ENCODE results near the gene WSB1.
A peak's percentile ranks its signal among the peaks of the same experiment; 100 is the strongest.

The WSB1 gene

GRCh38 chr17:27322026-27322425, 28.1 kb downstream of the WSB1 start:
- TF ChIP-seq CTCF (IDR thresholded peaks at IDR 0.05; ENCODE audit: insufficient read depth, low read depth, low read length, missing control alignments): no peak
- no peak overlapping the region for H3K4me3 ChIP-seq (ENCODE audit: low read length)
- DNase-seq (ENCODE audit: low read depth): no peak

GRCh38 chr17:27322690-27323508, 29.0 kb downstream of the WSB1 start:
- no peak overlapping the region for H3K4me3 ChIP-seq (ENCODE audit: low read length)
- TF ChIP-seq CTCF (IDR thresholded peaks at IDR 0.05; ENCODE audit: insufficient read depth, low read depth, low read length, missing control alignments): no peak
- no peak for DNase-seq (ENCODE audit: low read depth)

- DNase-seq (ENCODE audit: low read depth): peak; percentile 73
- no peak for TF ChIP-seq CTCF (IDR thresholded peaks at IDR 0.05; ENCODE audit: insufficient read depth, low read depth, low read length, missing control alignments)
- H3K4me3 ChIP-seq (ENCODE audit: low read length): no peak overlapping the region
Observed at GRCh38 chr17:27323538-27324215, 29.8 kb downstream of the WSB1 start.

GRCh38 chr17:27324771-27325339, 30.9 kb downstream of the WSB1 start:
- no peak for TF ChIP-seq CTCF (IDR thresholded peaks at IDR 0.05; ENCODE audit: insufficient read depth, low read depth, low read length, missing control alignments)
- no peak overlapping the region for H3K4me3 ChIP-seq (ENCODE audit: low read length)
- no peak for DNase-seq (ENCODE audit: low read depth)

GRCh38 chr17:27326051-27326450, 32.1 kb downstream of the WSB1 start:
- no peak for TF ChIP-seq CTCF (IDR thresholded peaks at IDR 0.05; ENCODE audit: insufficient read depth, low read depth, low read length, missing control alignments)
- no peak overlapping the region for H3K4me3 ChIP-seq (ENCODE audit: low read length)
- peak; percentile 61 for DNase-seq (ENCODE audit: low read depth)

GRCh38 chr17:27326585-27326984, 32.7 kb downstream of the WSB1 start:
- no peak overlapping the region for H3K4me3 ChIP-seq (ENCODE audit: low read length)
- TF ChIP-seq CTCF (IDR thresholded peaks at IDR 0.05; ENCODE audit: insufficient read depth, low read depth, low read length, missing control alignments): no peak

More at GRCh38 chr17:27326585-27326984, 32.7 kb downstream of the WSB1 start:
- DNase-seq (ENCODE audit: low read depth): no peak

All from epithelial cell of esophagus (primary cell).